Stomach (tissue), 4 donors: ENCODE measurements around the gene NME4.

Experiments
- POLR2A ChIP-seq, 4 donors: fragments of 450-650 bp; IDR thresholded peaks; one replicate each; pipeline ENCODE4 v1.6.1; 2016; ENCODE audit warnings: antibody characterized with exemption in 4 of 4, control low read depth in 2 of 4, mild to moderate bottlenecking in 1 of 4, moderate library complexity in 1 of 4
- TF ChIP-seq, protein P1 (sequence below), 7 experiments: fragments of 450-650 bp in 4 of 7; fragments of 200-600 bp in 3 of 7; sonication (generic) in 3 of 7; IDR thresholded peaks; one replicate each; pipeline ENCODE4 v1.5.1; 2016 to 2019; ENCODE audit warnings: antibody characterized with exemption in 7 of 7, control low read depth in 2 of 7, mild to moderate bottlenecking in 1 of 7

DNA sequence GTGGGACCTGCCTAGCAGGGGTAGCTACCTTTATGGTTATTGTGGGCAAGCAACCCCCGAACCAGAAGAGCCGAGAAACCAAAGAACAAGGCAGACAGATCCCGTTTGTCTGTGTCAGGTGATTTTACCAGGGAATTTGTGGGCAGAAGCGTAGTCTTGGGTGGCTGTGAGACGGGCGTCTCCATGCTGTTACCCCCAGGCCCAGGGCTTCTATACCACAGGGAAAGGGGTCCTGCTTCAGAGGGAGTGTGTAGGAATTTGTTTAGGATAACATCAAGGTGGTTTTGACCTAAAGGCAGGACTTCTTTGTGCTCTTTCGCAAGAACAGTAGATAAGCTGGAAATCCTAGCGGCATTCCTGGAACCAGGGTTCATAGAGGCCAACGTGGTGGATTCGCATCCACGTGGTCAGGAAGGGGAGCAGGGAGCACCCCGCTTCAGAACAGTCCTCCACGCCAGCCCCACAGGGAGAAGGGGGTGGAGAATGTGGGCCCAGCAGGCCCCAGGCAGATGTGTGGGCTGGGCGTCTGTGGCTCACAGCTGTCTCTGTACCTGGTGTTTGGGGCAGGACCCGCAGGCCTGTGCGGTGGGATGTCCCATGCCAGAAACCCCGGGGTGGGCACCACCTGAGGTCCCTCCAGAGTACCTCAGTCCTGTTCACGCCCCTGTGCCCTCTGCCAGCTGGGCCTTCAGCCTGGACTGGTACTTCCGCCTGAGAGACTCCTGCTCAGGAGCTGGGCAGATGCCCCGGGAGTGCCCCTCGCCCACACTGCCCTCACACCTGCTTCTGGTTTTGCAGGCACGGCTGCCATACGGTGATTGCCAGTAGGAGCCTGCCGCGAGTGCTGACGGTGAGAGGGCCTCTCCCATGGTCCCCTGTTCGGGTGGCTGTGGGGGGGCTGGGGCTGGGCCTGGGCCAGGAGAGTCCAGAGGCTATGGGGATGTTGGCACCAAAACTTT, 8.8 kb downstream of the NME4 start:
- TF ChIP-seq, protein P1, sequence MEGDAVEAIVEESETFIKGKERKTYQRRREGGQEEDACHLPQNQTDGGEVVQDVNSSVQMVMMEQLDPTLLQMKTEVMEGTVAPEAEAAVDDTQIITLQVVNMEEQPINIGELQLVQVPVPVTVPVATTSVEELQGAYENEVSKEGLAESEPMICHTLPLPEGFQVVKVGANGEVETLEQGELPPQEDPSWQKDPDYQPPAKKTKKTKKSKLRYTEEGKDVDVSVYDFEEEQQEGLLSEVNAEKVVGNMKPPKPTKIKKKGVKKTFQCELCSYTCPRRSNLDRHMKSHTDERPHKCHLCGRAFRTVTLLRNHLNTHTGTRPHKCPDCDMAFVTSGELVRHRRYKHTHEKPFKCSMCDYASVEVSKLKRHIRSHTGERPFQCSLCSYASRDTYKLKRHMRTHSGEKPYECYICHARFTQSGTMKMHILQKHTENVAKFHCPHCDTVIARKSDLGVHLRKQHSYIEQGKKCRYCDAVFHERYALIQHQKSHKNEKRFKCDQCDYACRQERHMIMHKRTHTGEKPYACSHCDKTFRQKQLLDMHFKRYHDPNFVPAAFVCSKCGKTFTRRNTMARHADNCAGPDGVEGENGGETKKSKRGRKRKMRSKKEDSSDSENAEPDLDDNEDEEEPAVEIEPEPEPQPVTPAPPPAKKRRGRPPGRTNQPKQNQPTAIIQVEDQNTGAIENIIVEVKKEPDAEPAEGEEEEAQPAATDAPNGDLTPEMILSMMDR (IDR thresholded peaks at IDR 0.05) = no peak
- no peak for TF ChIP-seq POLR2A (IDR thresholded peaks at IDR 0.05)
